Uterus (tissue), 2 donors: ENCODE measurements around the gene TMEM109.

Experiments used
- CTCF ChIP-seq, 4 experiments: fragments of 200-600 bp in 2 of 4; fragments of 450-650 bp in 2 of 4; sonication (generic) in 2 of 4; IDR thresholded peaks; one replicate each; pipeline ENCODE4 v1.5.1; 2016 to 2019; ENCODE audit warnings: antibody characterized with exemption in 4 of 4, mild to moderate bottlenecking in 2 of 4, moderate library complexity in 1 of 4
- POLR2A ChIP-seq, 2 donors: fragments of 450-650 bp; IDR thresholded peaks; one replicate each; pipeline ENCODE4 v1.6.1; 2016; ENCODE audit warnings: antibody characterized with exemption in 2 of 2, mild to moderate bottlenecking in 1 of 2, moderate library complexity in 1 of 2

DNA sequence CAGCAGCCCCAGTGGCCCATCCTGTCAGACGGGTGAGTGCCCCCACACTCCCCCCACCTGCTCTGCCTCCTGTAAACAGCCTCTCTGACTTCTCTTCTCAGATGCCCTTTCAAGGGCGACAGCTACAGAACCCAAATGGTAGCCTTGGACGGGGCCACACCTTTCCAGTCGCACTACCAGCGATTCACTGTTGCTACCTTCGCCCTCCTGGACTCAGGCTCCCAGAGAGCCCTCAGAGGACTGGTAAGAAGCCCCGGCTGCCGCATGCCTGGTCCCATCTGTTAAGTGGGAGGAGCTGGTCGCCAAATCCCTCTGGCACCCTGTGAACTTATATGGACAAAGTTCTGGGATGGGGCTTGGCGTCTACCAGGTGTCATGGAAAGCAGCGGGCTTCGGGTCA is 40.4 kb upstream of the TMEM109 start:
- TF ChIP-seq POLR2A (IDR thresholded peaks at IDR 0.05) (no peak), CTCF (IDR thresholded peaks at IDR 0.05) (no peak)
